ENCODE results near the gene ZNF354B.
"Not testable (repeated sequence)": the region's sequence is repeated elsewhere in the genome, so short reads cannot be mapped to it uniquely, and the experiment has no call there.

The ZNF354B gene

DNA sequence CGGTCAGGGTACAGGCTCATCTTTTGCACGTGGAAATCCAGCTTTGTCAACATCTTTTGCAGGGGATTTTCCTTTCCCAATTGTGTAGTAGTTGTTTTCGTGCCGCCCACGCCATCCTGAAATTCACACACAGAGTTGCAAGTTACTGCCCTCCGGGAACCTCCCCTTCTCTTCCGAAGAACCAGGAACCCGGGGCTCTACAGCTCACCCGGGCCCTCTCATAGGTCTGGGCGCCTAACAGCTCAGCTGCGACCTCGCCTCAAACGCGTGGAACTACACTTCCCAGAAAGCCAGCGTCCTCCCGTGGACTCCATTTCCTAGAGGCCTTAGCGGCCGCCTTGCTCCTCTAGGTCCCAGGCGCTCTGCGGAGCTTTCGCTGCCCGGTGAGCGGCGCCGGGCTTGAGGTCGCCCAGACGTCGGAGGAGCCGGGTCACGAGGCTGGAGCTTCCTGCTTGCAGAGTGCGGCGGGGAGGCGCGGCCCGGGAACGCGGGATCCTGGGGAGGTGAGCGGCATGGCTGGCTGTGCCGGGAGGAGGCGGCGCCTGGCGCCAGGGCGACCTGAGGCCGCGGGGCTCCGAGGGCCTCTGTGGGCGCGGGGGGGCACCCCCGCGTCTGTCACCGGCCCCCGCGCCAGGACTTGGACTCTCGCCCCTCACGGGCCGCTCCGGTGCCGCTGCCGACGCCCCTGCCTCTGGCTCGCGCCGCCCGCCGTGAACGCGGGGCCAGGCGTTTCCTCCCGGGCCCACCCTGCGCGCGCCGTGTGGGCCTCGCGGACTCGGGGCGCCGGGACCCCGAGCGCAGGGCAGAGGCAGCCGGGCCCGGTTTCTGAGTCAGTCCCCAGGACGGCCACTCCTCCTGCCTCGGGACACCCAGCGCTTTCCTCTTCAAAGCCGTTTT, at the start of gene ZNF354B:
Gene ZNF354B (plus strand): TSS at position 329 of the 897 bp plus-strand sequence. CDS start 1,095 bp downstream, outside the sequence.
- H3K4me3 Mint-ChIP-seq: peak within 1 kb of the TSS; percentile 90 to 95
- H3K27me3 Mint-ChIP-seq: peaks cover 4% of the 10 kb centered on the region
- DNase-seq: peak; percentile 82 to 89
- H3K9me3 Mint-ChIP-seq: no peaks in the 10 kb centered on the region
- peak; percentile 98 for ATAC-seq
- peaks cover 26% of the 10 kb centered on the region for H3K4me1 Mint-ChIP-seq
- H3K27ac Mint-ChIP-seq: peak within 1 kb of the TSS; percentile 91 to 92

DNA sequence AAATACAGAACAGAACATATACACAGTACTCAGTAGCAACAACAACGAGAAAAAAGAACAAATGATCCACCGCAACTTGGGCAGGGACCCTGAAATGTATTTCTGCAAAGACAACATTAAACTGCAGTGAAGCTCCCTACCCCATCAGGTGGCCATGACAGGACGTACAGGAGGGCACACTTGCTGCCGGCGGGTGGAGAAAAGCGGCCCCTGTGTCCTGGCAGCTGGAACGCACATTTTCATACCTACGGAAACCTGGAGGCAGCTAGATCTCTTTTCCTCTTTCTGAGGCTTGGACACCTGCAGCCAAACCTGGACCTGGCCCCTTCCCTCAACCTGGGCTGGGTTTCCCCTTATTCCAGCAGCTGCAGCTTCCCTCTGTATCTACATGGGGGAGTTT, 42.2 kb upstream of the ZNF354B start:
- Mint-ChIP-seq H3K27ac (no peak overlapping the region), H3K4me3 (no peak overlapping the region), H3K9me3 (no peaks in the 10 kb centered on the region), H3K27me3 (no peaks in the 10 kb centered on the region), H3K4me1 (no peaks in the 10 kb centered on the region)
- DNase-seq (no peak), ATAC-seq (no peak)

DNA sequence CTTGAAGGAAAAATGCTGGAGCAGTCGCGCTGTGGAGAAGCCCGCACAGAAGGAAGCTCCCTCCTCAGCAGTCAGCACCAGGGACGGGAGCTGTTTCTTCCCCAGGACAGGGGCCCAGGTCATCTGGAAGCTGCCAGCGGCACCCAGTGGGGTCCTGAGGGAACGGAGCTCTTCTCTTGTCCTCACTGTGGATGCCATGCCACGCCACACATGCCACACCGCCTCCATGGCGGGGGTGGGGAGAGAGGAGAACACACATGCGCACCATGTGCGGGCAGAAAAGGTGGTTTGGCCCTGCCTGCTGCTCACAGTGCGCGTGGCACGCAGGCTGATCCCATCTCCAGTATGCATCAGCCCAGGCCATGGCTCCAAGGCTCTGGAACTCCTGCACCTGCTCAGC, 41.7 kb upstream of the ZNF354B start:
- Mint-ChIP-seq H3K9me3 (no peaks in the 10 kb centered on the region), H3K4me3 (no peak overlapping the region), H3K27ac (no peak overlapping the region), H3K4me1 (no peaks in the 10 kb centered on the region), H3K27me3 (no peaks in the 10 kb centered on the region)
- no peak for DNase-seq
- no peak for ATAC-seq

DNA sequence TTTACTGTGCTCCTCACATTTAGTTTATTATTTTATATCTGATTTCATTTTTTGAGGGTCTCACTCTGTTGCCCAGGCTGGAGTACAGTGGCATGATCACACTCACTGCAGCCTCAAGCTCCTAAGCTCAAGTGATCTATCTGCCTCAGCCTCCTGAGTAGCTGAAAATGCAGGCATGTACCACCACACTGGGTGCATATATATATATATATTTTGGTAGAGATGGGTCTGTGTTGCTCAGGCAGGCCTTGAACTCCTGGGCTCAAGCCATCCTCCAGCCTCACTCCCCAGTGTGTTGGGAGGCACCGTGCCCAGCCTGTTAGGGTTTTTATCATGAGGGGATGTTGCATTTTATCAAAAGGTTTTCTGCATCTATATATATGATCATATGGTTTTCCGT, 39.8 kb upstream of the ZNF354B start:
- DNase-seq: no peak
- no peak overlapping the region for H3K27ac Mint-ChIP-seq
- H3K4me3 Mint-ChIP-seq: no peak overlapping the region
- H3K9me3 Mint-ChIP-seq: no peaks in the 10 kb centered on the region
- no peaks in the 10 kb centered on the region for H3K4me1 Mint-ChIP-seq
- no peak for ATAC-seq
- H3K27me3 Mint-ChIP-seq: no peaks in the 10 kb centered on the region

DNA sequence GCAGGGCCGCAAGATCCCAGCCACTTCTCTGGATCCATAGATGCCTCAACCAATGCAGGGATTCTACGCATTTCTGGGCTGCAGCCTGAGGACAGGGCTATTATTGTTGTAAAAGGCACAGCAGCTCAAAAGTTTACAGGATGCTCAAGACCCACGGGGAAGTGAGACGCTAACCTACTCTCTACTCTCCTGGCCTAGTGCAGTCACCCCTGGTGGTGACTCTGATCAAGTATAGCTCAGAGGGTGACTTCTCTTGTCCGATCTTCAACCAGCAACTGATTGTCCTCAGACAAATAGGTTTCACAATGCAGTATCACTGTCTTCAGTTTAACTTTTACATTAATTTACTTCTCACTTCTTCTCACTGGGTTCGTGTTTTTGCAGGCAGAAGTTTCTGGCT, 34.3 kb upstream of the ZNF354B start:
- no peaks in the 10 kb centered on the region for H3K4me1 Mint-ChIP-seq
- no peak for ATAC-seq
- no peak for DNase-seq
- H3K27me3 Mint-ChIP-seq: no peaks in the 10 kb centered on the region
- H3K27ac Mint-ChIP-seq: no peak overlapping the region
- H3K4me3 Mint-ChIP-seq: no peak overlapping the region
- H3K9me3 Mint-ChIP-seq: no peaks in the 10 kb centered on the region

DNA sequence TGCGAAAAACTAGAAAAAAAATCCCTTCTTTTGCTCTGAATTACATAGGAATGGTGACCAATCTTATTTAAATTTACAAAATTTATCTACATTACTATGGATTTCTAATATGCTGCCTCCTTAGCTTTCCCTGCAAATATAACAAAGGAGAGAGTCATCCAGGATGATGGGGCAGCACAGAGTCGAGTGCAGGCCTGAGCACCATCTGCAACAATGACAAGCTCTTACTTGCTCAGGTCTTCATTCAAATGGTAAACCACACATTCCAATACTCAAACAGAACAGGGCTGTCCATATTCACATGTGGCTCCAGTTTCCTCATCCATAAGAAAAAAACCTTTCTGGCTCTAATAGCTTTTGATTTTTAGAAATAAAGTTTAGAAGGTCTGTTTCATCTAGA, 33.5 kb upstream of the ZNF354B start:
- ATAC-seq: no peak
- no peak for DNase-seq
- Mint-ChIP-seq H3K9me3 (no peaks in the 10 kb centered on the region), H3K27me3 (no peaks in the 10 kb centered on the region), H3K27ac (no peak overlapping the region), H3K4me3 (no peak overlapping the region), H3K4me1 (no peaks in the 10 kb centered on the region)

DNA sequence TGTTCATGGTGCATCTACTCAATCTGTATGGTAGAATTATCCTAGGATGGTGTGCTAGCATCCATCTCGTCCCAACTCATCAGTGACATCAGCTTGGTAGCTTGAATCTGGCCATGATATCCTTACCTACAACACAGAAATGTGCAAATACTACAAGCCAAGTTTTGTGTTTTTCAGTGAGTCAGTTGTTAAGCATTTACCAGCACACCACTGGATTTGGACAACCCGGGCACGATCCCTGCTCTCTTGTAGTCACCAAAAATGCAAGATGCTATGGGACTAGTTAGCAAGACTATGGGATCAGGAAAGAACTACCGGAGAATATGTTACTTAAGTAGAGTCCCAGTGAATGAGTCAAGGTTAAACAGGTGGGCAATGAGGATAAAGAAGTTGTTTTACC, 32.1 kb upstream of the ZNF354B start:
- no peak overlapping the region for H3K4me3 Mint-ChIP-seq
- no peak overlapping the region for H3K27ac Mint-ChIP-seq
- ATAC-seq: no peak
- no peak for DNase-seq
- H3K27me3 Mint-ChIP-seq: no peaks in the 10 kb centered on the region
- no peaks in the 10 kb centered on the region for H3K9me3 Mint-ChIP-seq
- H3K4me1 Mint-ChIP-seq: no peaks in the 10 kb centered on the region

DNA sequence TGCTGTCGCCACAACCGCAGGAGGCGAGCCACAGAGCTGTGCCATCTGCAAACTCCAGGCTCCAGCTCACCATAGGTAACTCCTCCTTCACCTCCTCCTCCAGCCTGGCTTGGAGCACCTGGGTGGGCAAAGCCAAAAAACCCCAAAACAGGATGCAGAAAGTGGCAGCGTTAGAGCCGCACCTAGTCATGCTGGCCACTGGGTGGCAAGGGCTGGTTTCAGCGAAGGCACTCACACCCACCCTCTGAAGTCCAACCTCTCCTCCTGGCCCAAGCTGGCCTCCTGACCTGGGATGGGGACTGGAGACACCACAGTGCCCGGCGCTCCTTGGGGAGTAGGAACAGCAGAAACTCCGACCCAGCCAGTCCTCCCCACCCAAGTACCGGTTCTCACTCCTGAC, 28.7 kb upstream of the ZNF354B start:
- Mint-ChIP-seq H3K4me1 (no peaks in the 10 kb centered on the region), H3K9me3 (no peaks in the 10 kb centered on the region), H3K4me3 (no peak overlapping the region), H3K27ac (no peak overlapping the region), H3K27me3 (no peaks in the 10 kb centered on the region)
- DNase-seq: no peak
- ATAC-seq: no peak

DNA sequence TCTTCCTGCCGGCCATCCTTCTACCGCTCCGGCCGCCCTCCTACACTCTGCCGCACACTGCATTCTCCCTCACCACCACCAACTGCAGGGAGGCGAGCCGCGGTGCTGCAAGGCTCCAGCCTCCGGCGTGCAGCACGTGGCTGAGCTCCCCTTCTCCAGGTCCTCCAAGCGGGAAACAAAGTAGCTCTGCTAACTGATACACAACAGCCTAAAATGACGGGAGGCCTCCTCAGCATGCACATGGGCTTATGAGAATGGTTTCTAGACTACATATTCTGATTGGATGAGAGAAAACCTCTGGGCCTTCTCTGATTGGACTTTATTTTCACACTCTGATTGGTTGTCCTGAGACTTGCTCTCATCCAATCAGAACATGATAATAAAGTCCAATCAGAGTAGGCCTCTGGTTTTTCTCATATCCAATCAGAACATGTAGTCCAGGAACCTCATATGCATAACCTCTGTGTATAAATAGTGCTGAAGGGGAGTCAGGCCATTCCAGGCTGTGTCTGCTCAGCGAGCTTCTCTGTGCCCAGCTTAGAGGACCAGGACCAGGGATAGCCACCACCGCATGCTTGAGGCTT, 27.0 kb upstream of the ZNF354B start:
- ATAC-seq (no peak), DNase-seq (no peak)
- H3K4me3 Mint-ChIP-seq: no peak overlapping the region
- H3K4me1 Mint-ChIP-seq: no peaks in the 10 kb centered on the region
- no peak overlapping the region for H3K27ac Mint-ChIP-seq
- no peaks in the 10 kb centered on the region for H3K27me3 Mint-ChIP-seq
- no peaks in the 10 kb centered on the region for H3K9me3 Mint-ChIP-seq

DNA sequence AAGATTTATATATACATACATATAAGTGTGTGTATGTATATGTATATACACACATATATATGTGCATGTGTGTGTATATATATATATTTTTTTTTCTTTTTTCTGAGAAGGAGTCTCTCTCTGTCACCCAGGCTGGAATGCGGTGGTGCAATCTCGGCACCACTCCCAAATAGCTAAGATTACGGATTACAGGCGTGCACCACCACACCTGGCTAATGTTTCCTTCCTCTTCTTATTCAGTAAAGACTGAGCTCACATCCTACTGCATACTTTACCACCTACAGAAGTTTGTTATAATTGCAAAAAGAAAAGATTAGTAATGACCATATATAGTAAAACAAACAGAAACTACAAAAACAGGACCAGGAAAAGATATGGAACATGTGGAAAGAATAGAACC, 23.1 kb upstream of the ZNF354B start:
- H3K27me3 Mint-ChIP-seq: peaks cover 7% of the 10 kb centered on the region
- no peak overlapping the region for H3K27ac Mint-ChIP-seq
- no peak for DNase-seq
- H3K4me3 Mint-ChIP-seq: no peak overlapping the region
- ATAC-seq: no peak
- no peaks in the 10 kb centered on the region for H3K4me1 Mint-ChIP-seq
- no peaks in the 10 kb centered on the region for H3K9me3 Mint-ChIP-seq

DNA sequence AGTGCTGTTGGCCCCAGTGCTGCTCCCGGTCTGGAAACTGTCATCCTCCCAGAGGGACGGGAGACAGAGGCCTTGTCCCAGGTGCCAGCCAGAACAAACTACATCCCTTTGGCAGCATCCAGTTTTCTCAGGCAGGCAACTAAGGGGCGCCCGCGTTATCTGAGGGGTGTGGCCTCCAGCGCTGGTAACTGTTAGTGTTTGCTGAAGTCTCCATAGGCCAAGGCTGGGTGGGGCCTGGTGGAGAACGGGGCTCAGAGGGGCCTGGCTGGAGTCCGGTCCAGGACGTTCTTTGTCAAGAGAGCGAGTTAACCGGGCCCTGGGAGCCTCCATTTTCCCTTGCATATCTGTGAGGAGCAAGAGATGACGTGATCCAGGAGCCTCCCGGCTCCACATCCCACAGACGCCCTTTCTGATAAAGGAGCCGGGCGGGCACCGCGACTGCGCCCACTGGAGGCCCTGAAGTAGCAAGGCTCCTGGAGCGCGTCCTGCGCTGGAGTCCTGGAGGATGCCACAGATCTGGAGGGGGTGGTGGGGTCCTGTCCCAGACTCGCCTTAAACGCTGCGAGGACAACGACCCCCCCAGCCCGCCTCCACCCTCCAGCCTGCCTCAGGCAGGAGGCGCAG, 20.9 kb upstream of the ZNF354B start:
- not testable (repeated sequence) for H3K4me3 Mint-ChIP-seq, DNase-seq, H3K27me3 Mint-ChIP-seq, H3K27ac Mint-ChIP-seq, H3K9me3 Mint-ChIP-seq, H3K4me1 Mint-ChIP-seq
- ATAC-seq: peak; percentile 26

DNA sequence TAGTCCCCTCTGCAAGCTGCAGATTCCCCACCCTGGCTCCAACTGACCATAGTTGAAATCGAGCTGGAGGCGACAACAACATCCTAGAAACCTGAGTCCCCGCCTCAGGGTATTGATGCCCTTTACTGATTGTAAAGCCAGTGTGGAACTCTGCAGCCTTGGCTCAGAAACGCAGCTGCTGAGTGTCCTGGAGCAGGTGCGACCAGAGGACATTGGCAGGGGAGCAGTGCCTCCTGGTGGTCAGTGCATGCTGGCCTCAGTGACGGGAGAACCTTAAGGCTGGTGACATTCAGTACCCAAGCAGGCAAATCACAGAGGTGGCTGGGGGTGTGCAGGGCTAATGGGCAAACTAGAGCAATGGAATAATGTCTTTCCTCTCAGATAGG, 20.4 kb upstream of the ZNF354B start:
- Mint-ChIP-seq H3K9me3 (no peaks in the 10 kb centered on the region), H3K4me3 (no peak overlapping the region), H3K27me3 (peaks cover 7% of the 10 kb centered on the region), H3K27ac (peak overlapping the region in 1 of 2 donors; percentile 56), H3K4me1 (no peaks in the 10 kb centered on the region)
- DNase-seq (peak; percentile 48 to 49), ATAC-seq (peak; percentile 84)

DNA sequence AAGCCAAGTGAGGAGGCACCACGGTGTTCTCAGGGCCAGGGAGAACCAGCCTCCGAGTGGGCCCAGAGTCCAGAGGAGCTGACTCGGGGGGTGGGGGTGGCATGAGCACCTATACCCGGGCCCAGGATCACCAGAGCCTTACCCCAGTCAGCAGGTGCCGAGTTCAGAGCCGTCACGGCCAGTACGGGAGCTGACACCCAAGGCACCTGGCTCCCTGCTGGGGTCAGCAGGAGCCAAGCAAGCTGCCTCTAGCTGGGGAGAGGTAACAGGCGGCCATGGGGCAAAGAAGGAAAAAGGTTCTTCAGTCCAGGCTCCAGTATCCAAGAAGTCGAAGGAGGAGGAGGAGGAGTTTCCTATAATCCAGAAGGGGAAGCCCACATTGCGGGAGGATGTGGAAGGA, 19.4 kb upstream of the ZNF354B start:
- H3K27ac Mint-ChIP-seq, H3K4me1 Mint-ChIP-seq, H3K27me3 Mint-ChIP-seq, ATAC-seq, H3K9me3 Mint-ChIP-seq, DNase-seq, H3K4me3 Mint-ChIP-seq: not testable (repeated sequence)

DNA sequence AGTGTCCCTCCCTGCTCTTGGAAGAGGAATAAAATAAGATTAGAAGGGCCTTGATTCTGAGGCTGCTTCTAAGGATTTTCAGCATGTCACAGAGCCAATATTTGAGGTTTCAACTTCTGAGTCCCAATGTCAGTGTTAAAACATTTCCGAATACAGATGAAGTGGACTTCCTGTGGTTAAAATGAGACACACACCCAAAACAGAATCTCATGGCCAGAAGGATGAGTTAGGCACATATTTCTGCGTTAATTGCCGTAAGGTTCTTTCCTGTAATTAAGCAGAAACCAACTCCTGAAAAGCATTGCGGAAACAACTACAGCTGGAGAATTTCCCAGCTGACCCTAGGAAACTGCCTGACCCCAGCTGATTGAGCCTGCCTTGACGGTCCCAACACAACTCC, 10.4 kb upstream of the ZNF354B start:
- no peak for DNase-seq
- peaks cover 37% of the 10 kb centered on the region for H3K27me3 Mint-ChIP-seq
- no peak for ATAC-seq
- H3K27ac Mint-ChIP-seq: no peak overlapping the region
- H3K9me3 Mint-ChIP-seq: peaks cover 0 to 5% of the 10 kb centered on the region in 2 donors
- H3K4me1 Mint-ChIP-seq: no peaks in the 10 kb centered on the region
- no peak overlapping the region for H3K4me3 Mint-ChIP-seq

DNA sequence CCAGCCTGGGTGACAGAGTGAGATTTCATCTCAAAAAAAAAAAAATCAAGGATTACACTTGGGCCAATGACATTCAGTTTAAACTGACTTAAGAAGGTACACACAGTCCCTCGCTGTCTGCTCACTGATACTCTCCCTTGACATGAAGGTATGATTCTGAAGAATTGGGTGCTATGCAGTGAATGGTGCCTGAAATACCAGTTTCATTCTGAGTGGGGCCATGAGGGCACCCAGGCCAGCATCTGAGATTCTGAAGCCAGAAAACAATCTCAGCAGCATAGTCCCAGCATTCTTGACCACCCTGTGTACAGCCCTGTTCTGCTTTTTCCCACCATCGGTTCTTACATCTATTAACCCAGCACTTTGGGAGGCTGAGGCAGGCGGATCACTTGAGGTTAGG, 7.8 kb upstream of the ZNF354B start:
- DNase-seq: no peak
- no peak for ATAC-seq
- no peaks in the 10 kb centered on the region for H3K4me1 Mint-ChIP-seq
- H3K4me3 Mint-ChIP-seq: no peak overlapping the region
- peaks cover 0 to 5% of the 10 kb centered on the region in 2 donors for H3K9me3 Mint-ChIP-seq
- peaks cover 46% of the 10 kb centered on the region for H3K27me3 Mint-ChIP-seq
- H3K27ac Mint-ChIP-seq: no peak overlapping the region

DNA sequence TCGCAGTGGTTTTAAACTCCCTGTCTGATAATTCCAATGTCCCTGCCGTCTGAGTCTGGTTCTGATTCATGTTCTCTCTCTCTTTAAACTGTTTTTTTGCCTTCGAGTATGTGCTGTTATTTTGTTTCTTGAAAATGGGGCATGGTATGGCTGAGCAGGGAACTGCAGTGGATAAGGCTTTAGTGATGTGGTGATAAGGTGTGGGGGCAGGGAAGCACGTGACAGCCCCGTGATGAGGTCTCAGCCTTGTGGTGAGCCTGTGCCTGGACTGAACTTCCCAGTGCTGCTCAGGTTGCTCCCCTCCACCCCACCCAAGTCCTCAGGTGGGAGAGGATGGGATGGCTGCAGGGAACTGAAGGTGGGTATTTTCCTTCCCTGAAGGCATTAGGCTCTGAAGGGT, 5.5 kb upstream of the ZNF354B start:
- Mint-ChIP-seq H3K9me3 (peaks cover 0 to 5% of the 10 kb centered on the region in 2 donors), H3K27me3 (peaks cover 35% of the 10 kb centered on the region), H3K27ac (no peak overlapping the region), H3K4me3 (no peak overlapping the region), H3K4me1 (peaks cover 4% of the 10 kb centered on the region)
- no peak for ATAC-seq
- no peak for DNase-seq
